Right ventricle myocardium inferior (tissue), 1 donor: ENCODE results near the gene VRK1. TPM values are rescaled to one million over a fixed set of nuclear protein-coding genes. Genes with fewer than 3 reads are reported as not detected.
"Not testable (repeated sequence)": the region's sequence is repeated elsewhere in the genome, so short reads cannot be mapped to it uniquely, and the experiment has no call there.

ENCODE experiments used
- ATAC-seq: fragments of 200-7000 bp; cut with Tn5 transposase; one replicate; pipeline ENCODE4 v1.9.1; 2020; ENCODE audit warnings: mild to moderate bottlenecking, moderate library complexity
- DNase-seq: peaks from one replicate; pipeline ENCODE4 v3.0.0; 2021; ENCODE audit errors: missing footprints
- intact Hi-C: fragments of 100-400 bp; cut with DNase I; formaldehyde crosslinking; loops from one replicate; pipeline ENCODE4 v1.11.0; 2022
- long read RNA-seq: library from polyadenylated mRNA; unstranded; transcript quantifications from one replicate; pipeline ENCODE4 v2.0.0, GENCODE V29; 2021
- total RNA-seq: library from RNA; stranded (reverse); fragmentation: NEBNext Ultra II Directional; extraction: Animal tissue kit (Norgen Biotek cat#: 25700); gene quantifications from one replicate; pipeline ENCODE4 v1.2.1, GENCODE V29; 2021
- donor health status: DM: no; HTN: yes; CAD: no; lungs with severe emphysema.

Gene VRK1, protein sequence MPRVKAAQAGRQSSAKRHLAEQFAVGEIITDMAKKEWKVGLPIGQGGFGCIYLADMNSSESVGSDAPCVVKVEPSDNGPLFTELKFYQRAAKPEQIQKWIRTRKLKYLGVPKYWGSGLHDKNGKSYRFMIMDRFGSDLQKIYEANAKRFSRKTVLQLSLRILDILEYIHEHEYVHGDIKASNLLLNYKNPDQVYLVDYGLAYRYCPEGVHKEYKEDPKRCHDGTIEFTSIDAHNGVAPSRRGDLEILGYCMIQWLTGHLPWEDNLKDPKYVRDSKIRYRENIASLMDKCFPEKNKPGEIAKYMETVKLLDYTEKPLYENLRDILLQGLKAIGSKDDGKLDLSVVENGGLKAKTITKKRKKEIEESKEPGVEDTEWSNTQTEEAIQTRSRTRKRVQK
- total RNA-seq: 6.2 TPM
- long read RNA-seq: 0 reads

DNA sequence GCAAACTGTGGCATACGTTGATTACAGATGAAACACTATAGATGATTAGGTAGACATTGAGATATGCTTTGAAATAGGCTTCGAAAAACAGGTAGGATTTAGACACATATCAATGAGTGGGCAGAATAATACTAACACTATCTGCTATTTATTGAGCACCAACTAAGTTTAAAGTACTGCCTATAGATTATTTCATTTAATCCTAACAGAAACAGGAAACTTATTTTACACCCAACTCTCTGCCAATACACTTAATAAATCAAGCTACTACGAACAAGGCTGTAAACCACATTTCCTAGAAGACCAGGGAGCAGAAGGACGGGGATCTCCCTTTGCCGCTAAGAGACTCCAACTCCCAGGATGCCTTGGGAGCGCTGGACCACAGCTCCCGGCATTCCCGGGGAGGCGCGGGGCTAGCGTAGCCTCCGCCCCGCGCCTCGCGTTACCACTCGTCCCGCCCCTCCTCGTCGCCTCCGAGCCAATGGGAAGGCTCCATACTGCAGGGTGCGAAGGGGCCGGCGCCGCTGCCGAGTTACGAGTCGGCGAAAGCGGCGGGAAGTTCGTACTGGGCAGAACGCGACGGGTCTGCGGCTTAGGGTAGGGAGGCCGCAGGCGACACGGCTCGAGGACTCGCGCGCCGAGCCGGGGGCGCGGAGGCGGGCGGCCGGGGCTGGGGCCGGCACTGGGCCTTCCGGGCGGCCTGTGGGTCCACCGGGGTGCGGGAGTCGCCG lies at the start of gene VRK1:
Gene VRK1 (plus strand): TSS at position 532 of the 731 bp plus-strand sequence. CDS start 36,090 bp downstream, outside the sequence.
- peak; percentile 99 for DNase-seq

DNA sequence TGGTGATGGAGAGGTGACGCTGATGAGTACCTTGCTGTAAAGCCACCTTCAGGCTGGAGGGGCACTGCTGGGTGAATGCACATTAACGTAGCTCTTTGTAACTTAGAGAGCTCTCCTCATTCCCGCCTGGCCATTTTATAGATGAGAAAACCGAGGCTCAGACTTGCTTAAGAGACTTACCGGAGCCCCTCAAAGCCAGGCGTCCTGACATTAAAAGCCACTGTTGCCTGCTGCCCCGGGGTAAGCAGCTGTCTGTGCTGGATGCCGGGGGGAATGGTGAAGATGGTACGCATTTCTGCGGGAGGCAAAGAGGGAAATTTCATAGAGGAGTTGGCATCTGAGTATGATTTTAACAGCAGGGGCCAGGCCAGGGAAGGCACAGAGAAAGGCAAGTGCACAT lies 49.6 kb upstream of the VRK1 start:
- ATAC-seq (no peak), DNase-seq (no peak)
- intact Hi-C loops: no loop called here

More for the DNA sequence above, at the start of gene VRK1:
- intact Hi-C loops: no loop called here
- ATAC-seq: peak; percentile 100

DNA sequence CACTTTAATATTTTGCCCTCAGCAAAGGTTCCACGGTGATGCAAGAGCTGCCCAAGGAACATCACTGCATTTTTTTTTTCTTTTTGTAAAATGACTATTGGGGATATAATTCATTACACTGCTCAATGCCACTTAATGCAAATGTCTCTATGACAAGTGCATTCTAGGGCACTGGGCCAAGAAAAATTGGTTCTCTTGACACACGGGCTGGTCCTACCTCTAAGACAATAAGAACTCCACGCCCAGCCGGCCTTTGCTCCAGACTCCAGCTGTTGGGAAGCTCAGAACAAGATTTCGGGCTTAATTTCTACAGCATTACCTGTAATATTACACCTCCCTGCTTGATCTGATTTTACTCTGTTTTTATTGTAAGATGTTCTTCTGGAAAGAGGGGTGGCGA lies 48.8 kb upstream of the VRK1 start:
- no peak for DNase-seq
- ATAC-seq: no peak
- intact Hi-C loops: no loop called here

DNA sequence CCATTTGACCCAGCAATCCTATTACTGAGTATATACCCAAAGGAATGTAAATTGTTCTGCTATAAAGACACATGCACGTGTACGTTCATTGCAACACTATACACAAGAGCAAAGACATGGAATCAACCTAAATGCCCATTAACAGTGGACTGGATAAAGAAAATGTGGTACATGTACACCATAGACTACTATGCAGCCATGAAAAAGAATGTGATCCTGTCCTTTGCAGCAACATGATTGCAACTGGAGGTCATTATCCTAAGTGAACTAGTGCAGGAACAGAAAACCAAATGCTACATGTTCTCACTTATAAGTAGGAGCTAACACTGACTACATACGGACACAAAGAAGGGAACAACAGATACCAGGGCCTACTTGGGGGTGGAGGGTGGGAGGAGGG lies 45.7 kb upstream of the VRK1 start:
- intact Hi-C loops: no loop called here
- DNase-seq (no peak), ATAC-seq (no peak)

DNA sequence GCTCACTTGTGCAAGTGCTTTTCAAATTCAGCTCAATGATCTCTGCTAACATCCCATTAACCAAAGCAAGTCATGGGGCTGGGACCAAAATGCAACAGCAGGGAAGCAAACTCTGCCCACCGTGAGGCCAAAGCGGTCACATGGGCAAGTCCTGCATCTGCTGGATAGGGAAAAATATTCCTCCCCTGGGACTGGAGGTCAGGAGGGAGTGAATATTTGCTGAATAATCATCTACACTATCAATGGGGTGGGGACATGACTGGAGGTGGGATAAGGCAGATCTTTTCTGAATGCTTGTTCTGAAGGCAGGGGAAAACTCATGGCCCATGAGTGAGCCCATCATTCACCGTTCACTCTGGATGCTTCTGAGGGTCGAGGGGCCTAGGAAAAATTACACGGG lies 45.1 kb upstream of the VRK1 start:
- no peak for ATAC-seq
- intact Hi-C loops: no loop called here
- DNase-seq: no peak

DNA sequence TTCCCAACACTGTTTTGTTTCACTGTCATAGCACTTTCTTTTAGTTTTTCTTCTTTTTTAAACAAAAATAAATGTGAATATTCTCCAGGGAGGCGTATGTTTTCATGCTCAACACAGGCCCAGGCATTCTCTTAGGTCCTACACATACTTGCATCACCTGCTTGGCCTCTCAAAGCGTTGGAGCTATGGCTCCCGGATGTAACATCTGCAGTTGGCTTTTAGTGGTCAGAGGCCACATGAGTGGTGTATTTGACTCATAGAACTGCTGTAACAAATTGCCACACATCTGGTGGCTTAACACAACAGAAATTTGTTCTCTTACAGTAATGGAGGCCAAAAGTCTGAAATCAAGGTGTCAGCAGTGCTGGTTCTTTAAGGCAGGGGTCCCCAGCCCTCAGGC lies 44.6 kb upstream of the VRK1 start:
- intact Hi-C loops: no loop called here
- DNase-seq: no peak
- no peak for ATAC-seq

DNA sequence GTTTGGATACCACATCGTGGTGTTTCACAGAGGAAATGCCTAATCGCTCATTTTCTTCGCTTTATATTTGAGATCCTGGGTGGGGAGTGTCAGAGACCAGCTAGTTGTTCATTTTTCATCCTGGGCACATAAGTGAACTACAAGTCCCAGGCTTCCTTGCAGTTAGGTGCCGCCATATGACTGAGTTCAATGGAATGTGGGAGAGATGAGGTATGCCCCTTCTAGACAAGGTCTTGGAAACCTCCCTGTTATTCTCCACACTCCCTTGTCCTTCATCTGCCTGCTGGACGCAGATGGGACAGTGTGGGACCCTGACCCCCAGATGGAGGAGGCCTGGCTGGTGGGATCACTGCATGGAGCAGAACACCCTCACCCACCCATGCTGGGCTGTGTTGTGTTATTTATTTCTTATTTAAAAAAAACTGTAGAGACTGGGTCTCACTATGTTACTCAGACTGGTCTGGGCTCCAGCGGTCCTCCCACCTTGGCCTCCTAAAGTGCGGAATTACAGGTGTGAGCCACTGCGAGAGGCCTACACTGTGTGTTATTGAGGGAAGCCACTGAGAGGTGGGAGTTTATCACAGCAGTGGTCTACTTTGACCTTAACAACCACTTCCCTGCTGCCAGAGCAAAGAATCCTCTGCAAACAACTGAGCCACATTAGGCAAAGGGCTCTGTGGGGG lies 42.9 kb upstream of the VRK1 start:
- ATAC-seq (no peak), DNase-seq (no peak)
- intact Hi-C loops: no loop called here

DNA sequence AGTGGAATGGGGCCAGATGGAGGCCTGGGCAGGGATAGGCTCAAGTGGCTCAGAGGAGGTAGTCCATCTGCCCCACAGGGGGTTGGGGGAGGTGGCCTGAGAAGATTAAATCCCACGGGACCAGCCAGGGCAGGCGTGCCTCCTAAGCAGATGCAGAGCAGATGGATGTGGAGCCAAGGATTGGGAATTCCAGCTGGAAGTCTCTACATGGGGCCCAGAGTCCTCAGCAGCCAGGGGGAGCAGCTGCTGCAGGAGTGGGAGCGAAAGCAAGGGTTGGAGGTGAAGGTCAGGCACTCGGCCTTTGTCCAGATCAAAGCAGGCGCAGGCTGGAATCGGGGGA lies 42.4 kb upstream of the VRK1 start:
- intact Hi-C loops: no loop called here
- no peak for ATAC-seq
- no peak for DNase-seq

DNA sequence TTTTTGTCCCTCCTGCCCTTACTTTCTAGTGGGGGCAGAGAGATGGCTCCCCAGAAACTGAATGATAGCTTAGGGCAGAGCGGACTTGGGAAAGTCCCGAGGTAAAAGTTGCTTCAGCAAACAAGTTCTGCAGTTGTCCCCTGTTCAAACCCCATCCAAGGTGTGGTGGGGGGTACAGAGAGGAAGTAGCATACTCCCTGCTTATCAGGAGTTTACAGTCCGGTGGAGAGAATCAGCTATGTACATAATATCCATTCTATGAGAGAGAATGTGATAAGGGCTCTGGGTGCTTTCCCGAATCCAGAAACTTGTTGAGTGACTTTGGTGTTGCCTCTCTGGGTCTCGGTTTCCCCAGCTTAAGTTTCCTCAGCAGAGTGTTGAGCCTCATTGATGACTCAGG lies 40.4 kb upstream of the VRK1 start:
- ATAC-seq (no peak), DNase-seq (no peak)
- intact Hi-C loops: no loop called here

DNA sequence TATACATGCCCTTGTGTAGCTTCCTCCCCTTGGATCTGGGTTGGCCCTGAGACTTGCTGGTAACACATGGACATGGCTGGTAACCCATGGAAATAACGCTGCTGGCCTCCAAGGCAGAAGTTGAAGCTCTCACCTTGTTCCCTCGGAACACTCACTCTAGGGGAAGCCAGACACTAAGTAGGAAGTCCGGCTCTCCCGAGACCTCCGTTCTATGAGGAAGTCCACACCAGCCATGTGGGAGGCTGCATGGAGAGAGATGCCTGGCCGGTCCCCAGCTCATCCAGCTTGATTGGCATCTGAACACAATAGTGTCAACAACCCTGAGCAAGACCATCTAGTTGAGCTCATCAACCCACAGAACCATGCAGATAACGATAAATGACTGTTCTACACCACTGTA lies 39.7 kb upstream of the VRK1 start:
- intact Hi-C loops: no loop called here
- ATAC-seq: no peak
- no peak for DNase-seq

DNA sequence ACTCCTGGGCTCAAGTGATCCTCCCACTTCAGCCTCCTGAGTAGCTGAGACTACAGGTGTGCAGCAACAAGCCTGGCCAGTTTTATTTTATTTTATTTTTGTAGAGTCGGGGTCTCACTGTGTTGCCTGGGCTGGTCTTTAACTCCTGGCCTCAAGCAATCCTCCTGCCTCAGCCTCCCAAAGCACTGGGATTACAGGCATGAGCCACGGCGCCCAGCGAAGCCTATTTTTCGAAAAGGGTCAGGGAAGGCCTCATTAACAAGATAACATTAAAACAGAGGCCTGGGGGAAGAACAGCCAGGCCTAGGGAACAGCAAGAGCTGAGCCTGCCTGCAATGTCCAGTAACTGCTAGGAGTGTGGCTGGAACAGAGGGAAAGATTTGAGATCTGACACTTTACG lies 36.1 kb upstream of the VRK1 start:
- intact Hi-C loops: no loop called here
- no peak for DNase-seq
- ATAC-seq: no peak

DNA sequence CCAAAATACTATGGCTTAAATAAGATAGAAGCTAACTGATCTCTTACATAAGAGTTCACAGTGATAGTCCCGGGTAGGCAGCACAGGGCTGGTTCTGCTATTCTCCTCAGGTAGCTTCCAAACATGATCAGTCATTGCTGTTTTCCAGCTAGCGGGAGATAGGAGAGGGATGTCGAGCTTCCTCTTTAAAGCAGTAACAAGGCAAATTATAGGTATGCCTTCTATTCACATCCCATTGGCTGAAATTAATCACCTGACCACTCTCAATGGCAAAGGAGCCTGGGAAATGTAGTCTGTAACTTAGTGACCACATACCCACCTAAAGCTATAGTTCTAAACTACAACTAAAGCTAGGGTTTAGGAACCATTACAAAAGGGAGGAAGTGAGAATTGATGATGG lies 34.5 kb upstream of the VRK1 start:
- DNase-seq (no peak), ATAC-seq (no peak)
- intact Hi-C loops: no loop called here

DNA sequence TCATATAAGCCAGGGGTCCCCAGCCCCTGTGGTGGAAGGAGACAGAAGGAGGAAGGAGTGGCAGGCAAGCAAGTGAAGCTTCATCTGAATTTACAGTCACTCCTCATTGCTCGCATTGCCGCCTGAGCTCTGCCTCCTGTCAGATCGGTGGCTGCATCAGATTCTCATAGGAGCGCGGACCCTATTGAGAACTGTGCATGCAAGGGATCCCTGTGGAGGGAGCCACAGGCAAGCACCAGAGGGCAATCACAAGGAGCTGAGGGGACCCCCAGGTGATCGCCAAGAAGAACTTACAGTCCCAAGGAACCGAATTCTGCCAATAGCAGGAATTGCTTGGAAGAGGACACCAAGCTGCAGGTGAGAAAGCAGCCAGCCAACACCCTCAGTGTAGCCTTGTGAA lies 33.2 kb upstream of the VRK1 start:
- DNase-seq (no peak), ATAC-seq (no peak)
- intact Hi-C loops: no loop called here

DNA sequence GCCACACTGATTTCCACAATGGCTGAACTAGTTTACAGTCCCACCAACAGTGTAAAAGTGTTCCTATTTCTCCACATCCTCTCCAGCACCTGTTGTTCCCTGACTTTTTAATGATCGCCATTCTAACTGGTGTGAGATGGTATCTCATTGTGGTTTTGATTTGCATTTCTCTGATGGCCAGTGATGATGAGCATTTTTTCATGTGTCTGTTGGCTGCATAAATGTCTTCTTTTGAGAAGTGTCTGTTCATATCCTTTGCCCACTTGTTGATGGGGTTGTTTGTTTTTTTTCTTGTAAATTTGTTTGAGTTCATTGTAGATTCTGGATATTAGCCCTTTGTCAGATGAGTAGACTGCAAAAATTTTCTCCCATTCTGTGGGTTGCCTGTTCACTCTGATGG lies 32.0 kb upstream of the VRK1 start:
- ATAC-seq, intact Hi-C loops, DNase-seq: not testable (repeated sequence)

DNA sequence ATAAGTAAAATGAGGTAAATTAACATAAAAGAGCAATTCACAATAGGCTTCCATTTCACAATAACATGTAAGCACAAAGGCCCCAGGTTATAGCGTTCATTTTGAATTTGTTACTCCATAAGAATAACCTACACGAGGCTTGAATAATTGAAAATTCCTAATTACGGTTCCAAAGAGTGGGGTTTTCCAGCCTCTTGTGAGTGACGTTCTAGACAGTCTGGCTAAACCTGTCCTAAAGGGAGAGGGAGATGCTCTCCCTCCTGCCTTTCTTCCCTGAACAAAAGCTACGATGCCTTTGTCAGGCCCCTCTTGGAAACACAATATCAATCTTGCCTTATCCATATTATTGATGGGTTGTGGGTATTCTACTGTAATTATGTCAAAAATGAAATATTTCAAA lies 24.3 kb upstream of the VRK1 start:
- ATAC-seq (no peak), DNase-seq (no peak)
- intact Hi-C loops: no loop called here

DNA sequence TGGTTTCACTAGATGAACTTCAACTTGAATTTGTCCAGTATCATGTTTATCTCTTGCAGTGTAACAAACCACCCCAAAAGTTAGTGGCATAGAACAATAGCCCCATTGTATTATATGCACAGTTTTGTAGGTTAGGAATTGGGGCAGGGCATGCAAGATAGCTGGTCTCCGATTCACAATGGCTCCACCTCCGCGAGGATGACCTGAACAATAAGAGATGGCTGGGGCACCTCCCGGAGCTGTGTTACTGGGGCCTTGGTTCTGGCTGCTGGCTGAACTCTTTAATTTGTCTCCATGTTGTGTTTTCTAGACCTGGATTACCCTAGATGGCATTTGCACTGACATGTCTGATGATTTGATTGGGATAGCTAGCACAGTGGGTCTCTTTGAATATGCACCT lies 20.4 kb upstream of the VRK1 start:
- intact Hi-C loops: no loop called here
- DNase-seq (no peak), ATAC-seq (no peak)

DNA sequence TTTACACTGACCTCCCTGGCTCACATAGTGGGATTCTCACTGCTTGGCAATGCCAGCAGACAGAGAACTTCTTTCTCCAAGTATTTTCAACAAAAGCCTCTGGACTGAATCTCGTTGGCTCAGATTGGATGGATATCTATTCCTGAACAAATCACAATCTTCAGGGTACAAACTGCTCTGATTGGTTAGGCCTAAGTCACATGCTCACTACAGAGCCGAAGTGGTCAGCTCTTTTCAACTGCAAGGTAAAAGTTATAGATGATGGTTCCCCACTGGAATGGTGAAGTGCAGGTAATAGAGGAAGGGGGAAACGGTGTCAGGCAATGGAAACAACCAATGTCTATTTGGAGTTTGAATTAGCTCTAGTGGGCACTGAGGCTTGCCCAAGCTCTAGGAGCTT lies 16.7 kb upstream of the VRK1 start:
- intact Hi-C loops: no loop called here
- DNase-seq (no peak), ATAC-seq (no peak)

DNA sequence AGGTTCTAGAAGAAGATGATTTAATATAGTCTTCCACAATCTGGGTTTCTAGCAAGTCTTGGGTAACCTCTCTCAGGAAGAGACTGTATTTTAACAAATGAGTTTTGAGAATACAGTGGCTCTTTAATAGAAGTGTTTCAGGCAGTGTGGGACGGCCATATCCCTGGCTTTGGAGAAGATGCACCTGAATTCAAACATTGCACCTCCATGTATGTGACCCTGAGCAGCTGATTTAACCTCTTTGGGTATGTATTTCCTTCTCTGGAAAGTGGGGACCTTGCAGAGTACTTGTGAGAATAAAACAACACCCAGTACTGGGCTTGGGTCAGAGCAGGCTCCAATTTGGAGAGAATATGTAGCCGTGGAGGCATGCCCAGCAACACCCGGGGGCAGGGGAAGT lies 15.8 kb upstream of the VRK1 start:
- intact Hi-C loops: no loop called here
- ATAC-seq (no peak), DNase-seq (no peak)

DNA sequence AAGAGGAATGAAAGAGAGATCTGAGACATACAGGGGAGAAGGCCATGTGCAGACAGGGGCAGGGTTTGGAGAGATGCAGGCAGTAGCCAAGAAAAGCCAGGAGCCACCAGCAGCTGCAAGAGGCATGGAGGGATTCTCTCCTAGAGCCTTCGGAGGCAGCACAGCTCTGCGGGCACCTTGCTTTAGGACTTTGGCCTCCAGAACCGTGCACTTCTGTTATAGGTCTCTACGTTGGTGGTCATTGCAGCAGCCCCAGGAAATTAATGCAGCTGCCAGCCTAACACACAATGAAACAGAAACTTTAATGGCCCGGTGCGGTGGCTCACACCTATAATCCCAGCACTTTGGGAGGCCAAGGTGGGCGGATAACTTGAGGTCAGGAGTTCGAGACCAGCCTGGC lies 14.7 kb upstream of the VRK1 start:
- intact Hi-C loops: no loop called here
- no peak for DNase-seq
- no peak for ATAC-seq
